Measurements from ENCODE around the gene TICRR. TPM values are rescaled to one million over a fixed set of nuclear protein-coding genes. Genes with fewer than 3 reads are reported as not detected.

TICRR gene
- polyA plus RNA-seq, 2 of the 4 experiments (the other 2 are of a cell fraction) = 7.8 to 11.6 TPM

- peak; percentile 90 for FAIRE-seq
- TF ChIP-seq MYC (IDR thresholded peaks at IDR 0.05; ENCODE audit: borderline replicate concordance, low read length) (peak; percentile 56; the same call in 1 of the 2 replicates), CTCF (IDR thresholded peaks at IDR 0.05) (peak; percentile 89), RNF2 (IDR thresholded peaks at IDR 0.05; ENCODE audit: borderline replicate concordance, low read depth) (no peak), RAD21 (conservative IDR thresholded peaks at IDR 0.05 in 1 of 2, IDR thresholded peaks at IDR 0.05 in 1 of 2) (peak; percentile 86 to 87), HEYL (CRISPR knock-in tag; IDR thresholded peaks at IDR 0.05) (no peak), SMC3 (IDR thresholded peaks at IDR 0.05) (peak; percentile 88)
- peak overlapping the region; percentile 53 for H3K4me2 ChIP-seq
These were observed 18.6 kb upstream of the TICRR start for GRCh38 chr15:89556413-89557262.

GRCh38 chr15:89559769-89560264, 15.5 kb upstream of the TICRR start:
- no peak for FAIRE-seq
- peak; percentile 48 to 66; a peak in 3 of 6 replicates for ATAC-seq
- H3K4me3 ChIP-seq = no peak overlapping the region
- no peak overlapping the region for H3K27ac ChIP-seq
- H3K4me2 ChIP-seq = no peak overlapping the region
- no peaks in the 10 kb centered on the region for H3K9me3 ChIP-seq
- ChIA-PET POLR2A (no interaction called here), CTCF (interaction anchor here (0.5 to 6.5 kb wide), 13 partner anchors 9 to 201 kb away, joined by 3 to 98 read pairs (median 4); partner anchors contain the start of genes RHCG and TICRR)
- DNase-seq (ENCODE audit: low read depth in 1 of 2, low spot score in 1 of 2) = no peak
- H3K4me1 ChIP-seq = peaks cover 3% of the 10 kb centered on the region; the same call in 2 of the 3 replicates
- 40% methylated on average over 5 of the region's 5 CpGs for WGBS (ENCODE audit: missing lambda C conversion rate)
- TF ChIP-seq CTCF (IDR thresholded peaks at IDR 0.05) (no peak), JUNB (IDR thresholded peaks at IDR 0.05) (no peak), EP300 (IDR thresholded peaks at IDR 0.05) (no peak), ZFP36 (IDR thresholded peaks at IDR 0.05; ENCODE audit: borderline replicate concordance, partially characterized antibody) (no peak), MAX (IDR thresholded peaks at IDR 0.05) (no peak), FOXS1 (CRISPR knock-in tag; IDR thresholded peaks at IDR 0.05) (no peak), RNF2 (IDR thresholded peaks at IDR 0.05; ENCODE audit: borderline replicate concordance, low read depth) (no peak), MAZ (IDR thresholded peaks at IDR 0.05; ENCODE audit: borderline replicate concordance, low read depth, low read length) (no peak), NPAS2 (CRISPR knock-in tag; IDR thresholded peaks at IDR 0.05; ENCODE audit: borderline replicate concordance) (no peak), HOXA7 (CRISPR knock-in tag; IDR thresholded peaks at IDR 0.05) (no peak), RFX5 (IDR thresholded peaks at IDR 0.05) (no peak), USF2 (IDR thresholded peaks at IDR 0.05) (no peak), HMGXB4 (CRISPR knock-in tag; IDR thresholded peaks at IDR 0.05; ENCODE audit: borderline replicate concordance) (no peak), CBX2 (IDR thresholded peaks at IDR 0.05; ENCODE audit: borderline replicate concordance, low read depth) (no peak), E2F6 (IDR thresholded peaks at IDR 0.05; ENCODE audit: borderline replicate concordance, low read depth) (no peak)

More at GRCh38 chr15:89556413-89557262, 18.6 kb upstream of the TICRR start:
- ChIA-PET POLR2A (no interaction called here), CTCF (interaction anchor here (0.7 to 6.5 kb wide), 3 partner anchors 8 to 64 kb away, joined by 3 to 98 read pairs (median 78); partner anchors contain the start of gene RHCG)
- H3K27ac ChIP-seq = peak overlapping the region in 1 of 2 experiments; percentile 48; a peak in 1 of 6 replicates
- no peaks in the 10 kb centered on the region for H3K9me3 ChIP-seq
- peak; percentile 79 to 93 for ATAC-seq
- peaks cover 3% of the 10 kb centered on the region; the same call in 2 of the 3 replicates for H3K4me1 ChIP-seq
- no peak overlapping the region for H3K4me3 ChIP-seq
- DNase-seq (ENCODE audit: low read depth in 1 of 2, low spot score in 1 of 2) = peak; percentile 72 to 89
- WGBS (ENCODE audit: missing lambda C conversion rate) = 35% methylated on average over 9 of the region's 9 CpGs
